ENCODE data around the gene TMEM26.

DNA sequence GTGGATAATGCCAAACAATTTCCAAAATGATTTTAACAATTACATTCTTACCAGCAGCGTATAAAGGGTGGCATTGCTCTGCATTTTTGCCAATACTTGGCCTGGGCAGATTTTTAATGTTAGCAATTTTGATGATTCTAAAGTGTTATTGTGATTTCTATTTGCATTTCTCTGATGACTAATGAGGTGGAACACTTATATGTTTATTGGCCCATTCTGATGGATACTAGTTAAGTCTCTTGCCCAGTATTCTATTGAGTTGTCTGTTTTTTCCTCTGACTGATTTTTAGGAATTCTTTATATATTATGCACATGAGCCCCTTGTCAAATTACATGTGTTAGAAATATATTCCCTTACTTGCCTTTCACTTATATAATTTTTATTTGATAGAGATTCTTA is 86.8 kb downstream of the TMEM26 start:
- no peak for TF ChIP-seq EZH2 (IDR thresholded peaks at IDR 0.05)
- TF ChIP-seq, protein P1, sequence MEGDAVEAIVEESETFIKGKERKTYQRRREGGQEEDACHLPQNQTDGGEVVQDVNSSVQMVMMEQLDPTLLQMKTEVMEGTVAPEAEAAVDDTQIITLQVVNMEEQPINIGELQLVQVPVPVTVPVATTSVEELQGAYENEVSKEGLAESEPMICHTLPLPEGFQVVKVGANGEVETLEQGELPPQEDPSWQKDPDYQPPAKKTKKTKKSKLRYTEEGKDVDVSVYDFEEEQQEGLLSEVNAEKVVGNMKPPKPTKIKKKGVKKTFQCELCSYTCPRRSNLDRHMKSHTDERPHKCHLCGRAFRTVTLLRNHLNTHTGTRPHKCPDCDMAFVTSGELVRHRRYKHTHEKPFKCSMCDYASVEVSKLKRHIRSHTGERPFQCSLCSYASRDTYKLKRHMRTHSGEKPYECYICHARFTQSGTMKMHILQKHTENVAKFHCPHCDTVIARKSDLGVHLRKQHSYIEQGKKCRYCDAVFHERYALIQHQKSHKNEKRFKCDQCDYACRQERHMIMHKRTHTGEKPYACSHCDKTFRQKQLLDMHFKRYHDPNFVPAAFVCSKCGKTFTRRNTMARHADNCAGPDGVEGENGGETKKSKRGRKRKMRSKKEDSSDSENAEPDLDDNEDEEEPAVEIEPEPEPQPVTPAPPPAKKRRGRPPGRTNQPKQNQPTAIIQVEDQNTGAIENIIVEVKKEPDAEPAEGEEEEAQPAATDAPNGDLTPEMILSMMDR (IDR thresholded peaks at IDR 0.05): no peak
- no peak for TF ChIP-seq EZH2phosphoT487 (IDR thresholded peaks at IDR 0.05)

Data from neural progenitor cell (in vitro differentiated cells).